GM13976 (cell line): ENCODE results near the gene SLC5A8.

Experiments
- DNase-seq: peaks from one replicate; pipeline ENCODE4 v3.0.0; 2012; ENCODE audit warnings: low spot score
- in situ Hi-C: fragments of 300-500 bp; cut with MboI; formaldehyde crosslinking; loops from one replicate; pipeline ENCODE4 v1.12.0; 2022; ENCODE audit warnings: low sequenced_read_pairs, mixed read lengths, inconsistent platforms; ENCODE audit not compliant: unreplicated experiment
- TF ChIP-seq, protein P1 (sequence below): IDR thresholded peaks from 2 replicates; pipeline ENCODE4 v1.5.1; 2012; ENCODE audit warnings: borderline replicate concordance, mild to moderate bottlenecking; ENCODE audit not compliant: insufficient read depth; ENCODE audit errors: extremely low read depth, missing control alignments, control extremely low read depth

The SLC5A8 gene

DNA sequence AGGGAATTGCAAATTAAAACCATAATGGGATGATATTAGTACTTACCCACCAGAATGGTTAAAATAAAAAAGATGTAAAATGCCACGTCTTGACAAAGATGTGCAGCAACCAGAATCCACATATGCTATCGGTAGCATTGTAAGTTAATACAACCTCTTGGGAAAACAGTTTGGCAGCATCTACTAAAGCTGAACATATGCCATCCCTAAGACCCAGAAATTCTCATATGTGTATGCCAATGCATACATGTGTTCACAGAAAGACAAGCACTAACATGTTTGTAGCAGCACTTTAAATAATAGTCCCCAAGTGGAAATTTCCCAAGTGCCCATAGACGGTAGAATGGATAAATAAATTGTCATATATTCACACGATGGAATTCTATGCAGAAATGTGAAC, 28.3 kb upstream of the SLC5A8 start:
- DNase-seq: no peak
- TF ChIP-seq, protein P1, sequence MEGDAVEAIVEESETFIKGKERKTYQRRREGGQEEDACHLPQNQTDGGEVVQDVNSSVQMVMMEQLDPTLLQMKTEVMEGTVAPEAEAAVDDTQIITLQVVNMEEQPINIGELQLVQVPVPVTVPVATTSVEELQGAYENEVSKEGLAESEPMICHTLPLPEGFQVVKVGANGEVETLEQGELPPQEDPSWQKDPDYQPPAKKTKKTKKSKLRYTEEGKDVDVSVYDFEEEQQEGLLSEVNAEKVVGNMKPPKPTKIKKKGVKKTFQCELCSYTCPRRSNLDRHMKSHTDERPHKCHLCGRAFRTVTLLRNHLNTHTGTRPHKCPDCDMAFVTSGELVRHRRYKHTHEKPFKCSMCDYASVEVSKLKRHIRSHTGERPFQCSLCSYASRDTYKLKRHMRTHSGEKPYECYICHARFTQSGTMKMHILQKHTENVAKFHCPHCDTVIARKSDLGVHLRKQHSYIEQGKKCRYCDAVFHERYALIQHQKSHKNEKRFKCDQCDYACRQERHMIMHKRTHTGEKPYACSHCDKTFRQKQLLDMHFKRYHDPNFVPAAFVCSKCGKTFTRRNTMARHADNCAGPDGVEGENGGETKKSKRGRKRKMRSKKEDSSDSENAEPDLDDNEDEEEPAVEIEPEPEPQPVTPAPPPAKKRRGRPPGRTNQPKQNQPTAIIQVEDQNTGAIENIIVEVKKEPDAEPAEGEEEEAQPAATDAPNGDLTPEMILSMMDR: no peak
- in situ Hi-C loops: no loop called here

DNA sequence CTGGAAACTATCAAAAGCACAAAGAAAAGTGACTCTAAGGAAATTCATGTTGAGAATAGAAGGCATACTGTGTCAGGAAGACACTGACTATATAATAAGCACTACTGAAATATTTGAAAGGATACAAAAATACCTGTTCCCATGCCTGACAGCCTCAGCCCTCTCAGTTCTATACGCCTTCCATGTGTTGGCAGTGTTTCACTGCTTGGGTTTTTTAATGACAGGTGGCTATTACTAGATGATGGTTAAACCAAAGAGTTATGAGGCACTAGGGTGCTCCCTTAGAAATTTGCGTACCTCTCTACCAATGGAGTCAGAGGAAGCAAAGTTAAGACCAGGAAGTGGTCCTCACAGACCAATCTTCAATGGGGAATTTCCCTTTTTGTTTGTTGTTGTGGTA, 25.6 kb upstream of the SLC5A8 start:
- no peak for DNase-seq
- TF ChIP-seq, protein P1: no peak
- in situ Hi-C loops: no loop called here

DNA sequence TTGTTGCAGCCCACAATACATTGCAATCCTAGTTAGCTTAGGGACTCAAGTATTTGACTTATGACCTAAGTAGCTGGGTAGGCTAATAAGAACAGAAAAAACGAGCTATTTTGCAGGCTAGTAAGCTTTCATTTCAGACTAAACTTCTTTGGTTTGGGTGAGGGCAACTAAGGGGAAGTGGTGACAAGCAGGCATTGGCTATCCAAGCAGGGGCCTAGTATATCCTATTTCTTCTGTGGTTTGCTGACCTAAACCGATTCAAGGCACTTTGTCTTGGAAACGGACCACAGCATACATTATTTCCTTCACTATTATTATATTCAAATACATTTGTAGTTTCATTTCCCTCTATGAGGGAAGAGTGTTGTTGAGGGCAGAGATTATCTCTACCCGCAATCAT, 21.6 kb upstream of the SLC5A8 start:
- TF ChIP-seq, protein P1: no peak
- DNase-seq: no peak
- in situ Hi-C loops: no loop called here

DNA sequence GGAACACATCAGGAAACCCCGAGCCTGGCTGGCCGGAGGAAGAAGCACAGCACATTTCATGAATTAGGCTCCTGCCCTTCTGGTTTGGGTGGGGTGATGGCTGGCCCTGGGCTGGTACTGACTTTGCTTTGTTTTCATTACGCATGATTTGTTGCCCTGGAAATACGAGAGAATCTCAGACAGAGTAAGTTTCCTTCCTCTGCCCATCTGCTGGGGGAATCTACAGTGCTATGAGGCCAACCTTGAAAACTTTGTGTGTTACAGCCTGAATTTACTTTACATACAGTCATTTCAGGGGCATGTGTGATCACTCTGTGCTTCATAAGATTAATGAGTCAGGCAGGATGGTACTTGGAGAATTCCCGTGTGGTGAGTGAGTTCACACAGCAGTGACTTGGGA, 20.5 kb upstream of the SLC5A8 start:
- DNase-seq: no peak
- TF ChIP-seq, protein P1: no peak
- in situ Hi-C loops: no loop called here

DNA sequence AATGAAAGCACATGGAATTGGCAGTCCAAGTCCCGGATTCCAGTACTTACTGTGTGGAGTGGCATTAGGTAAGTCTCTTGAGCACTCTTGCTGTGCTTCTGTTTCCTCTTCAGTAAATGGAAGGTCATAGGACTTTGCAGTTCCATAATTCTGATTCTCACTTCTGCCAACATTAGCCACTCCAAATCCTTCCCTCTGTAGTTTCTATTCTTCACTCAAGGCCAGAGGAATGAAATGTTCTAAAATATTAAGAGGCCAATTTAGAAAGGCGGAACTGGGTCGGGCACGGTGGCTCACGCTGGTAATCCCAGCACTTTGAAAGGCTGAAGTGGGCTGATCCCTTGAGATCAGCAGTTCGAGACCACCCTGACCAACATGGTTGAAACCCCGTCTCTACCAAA, 19.8 kb upstream of the SLC5A8 start:
- in situ Hi-C loops: no loop called here
- no peak for DNase-seq
- TF ChIP-seq, protein P1: no peak

DNA sequence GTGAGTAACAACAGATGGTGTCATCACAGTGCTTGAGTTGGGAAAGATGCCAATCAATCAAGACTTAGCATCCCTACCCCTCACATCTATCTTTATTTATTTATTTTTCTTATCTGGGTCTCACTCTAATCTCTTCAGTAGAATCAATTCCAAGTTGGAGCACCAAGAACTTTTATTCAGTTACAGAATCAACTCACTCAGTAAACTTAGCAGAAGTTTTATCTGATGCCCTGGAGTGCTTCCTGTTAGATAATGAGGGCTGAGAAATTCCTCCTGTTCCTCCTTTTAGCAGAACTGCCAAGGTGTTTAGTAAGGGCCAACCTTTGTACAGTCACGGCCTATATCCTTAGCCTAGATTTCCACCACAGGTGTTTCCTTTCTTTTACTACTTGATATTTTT, 11.3 kb upstream of the SLC5A8 start:
- DNase-seq: no peak
- TF ChIP-seq, protein P1: no peak
- in situ Hi-C loops: no loop called here

DNA sequence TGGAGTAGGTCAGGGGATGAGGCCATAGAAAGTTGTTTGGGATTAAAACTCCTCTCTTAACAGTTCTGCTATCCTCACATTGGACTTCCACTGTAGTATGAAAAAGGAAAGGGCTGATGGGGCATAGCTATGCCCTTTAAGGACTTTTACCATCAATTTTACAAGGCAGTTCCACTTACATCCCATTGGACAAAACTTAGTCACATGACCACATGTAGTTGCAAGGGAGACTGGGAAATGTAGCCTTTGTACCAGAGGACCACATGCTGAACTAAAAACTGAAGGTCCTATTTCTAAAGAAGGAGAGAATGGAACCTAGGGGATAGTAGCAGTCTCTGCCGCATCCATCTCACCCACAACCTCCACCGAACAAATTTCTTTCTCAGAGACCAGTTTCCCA, 6.8 kb upstream of the SLC5A8 start:
- TF ChIP-seq, protein P1: no peak
- no peak for DNase-seq
- in situ Hi-C loops: no loop called here
